ENCODE measurements around the gene C11orf91.
"Not testable (repeated sequence)": the region's sequence is repeated elsewhere in the genome, so short reads cannot be mapped to it uniquely, and the experiment has no call there.

The C11orf91 gene

GRCh38 chr11:33691066-33691864 lies 9.4 kb downstream of the C11orf91 start:
- Histone ChIP-seq H3K27me3 (ENCODE audit: control insufficient read depth, insufficient read depth, low read length) (no peaks in the 10 kb centered on the region), H3K36me3 (ENCODE audit: control insufficient read depth, insufficient read depth, low read length) (no peaks in the 10 kb centered on the region), H3K9ac (ENCODE audit: low read length) (peak overlapping the region; percentile 66), H3K9me3 (ENCODE audit: control insufficient read depth, low read length) (no peaks in the 10 kb centered on the region), H3K4me1 (ENCODE audit: control insufficient read depth, insufficient read depth, low read length) (peaks cover 72% of the 10 kb centered on the region), H3K4me3 (ENCODE audit: low read length) (no peak overlapping the region)

- Histone ChIP-seq H3K9me3 (ENCODE audit: control insufficient read depth, low read length) (no peaks in the 10 kb centered on the region), H3K4me1 (ENCODE audit: control insufficient read depth, insufficient read depth, low read length) (peaks cover 64% of the 10 kb centered on the region), H3K27me3 (ENCODE audit: control insufficient read depth, insufficient read depth, low read length) (no peaks in the 10 kb centered on the region), H3K9ac (ENCODE audit: low read length) (peak overlapping the region; percentile 66), H3K36me3 (ENCODE audit: control insufficient read depth, insufficient read depth, low read length) (no peaks in the 10 kb centered on the region), H3K4me3 (ENCODE audit: low read length) (no peak overlapping the region)
These were observed 10.1 kb downstream of the C11orf91 start for GRCh38 chr11:33690290-33691065.

- Histone ChIP-seq H3K9ac (ENCODE audit: low read length) (no peak overlapping the region), H3K9me3 (ENCODE audit: control insufficient read depth, low read length) (no peaks in the 10 kb centered on the region), H3K4me1 (ENCODE audit: control insufficient read depth, insufficient read depth, low read length) (peaks cover 55% of the 10 kb centered on the region), H3K27me3 (ENCODE audit: control insufficient read depth, insufficient read depth, low read length) (no peaks in the 10 kb centered on the region), H3K36me3 (ENCODE audit: control insufficient read depth, insufficient read depth, low read length) (no peaks in the 10 kb centered on the region), H3K4me3 (ENCODE audit: low read length) (no peak overlapping the region)
These were observed 11.1 kb downstream of the C11orf91 start for GRCh38 chr11:33689501-33689900.

GRCh38 chr11:33689085-33689484 lies 11.5 kb downstream of the C11orf91 start:
- no peak overlapping the region for H3K9ac ChIP-seq (ENCODE audit: low read length)
- H3K4me3 ChIP-seq (ENCODE audit: low read length) = no peak overlapping the region
- H3K27me3 ChIP-seq (ENCODE audit: control insufficient read depth, insufficient read depth, low read length) = no peaks in the 10 kb centered on the region
- H3K36me3 ChIP-seq (ENCODE audit: control insufficient read depth, insufficient read depth, low read length) = no peaks in the 10 kb centered on the region
- H3K4me1 ChIP-seq (ENCODE audit: control insufficient read depth, insufficient read depth, low read length) = peaks cover 51% of the 10 kb centered on the region
- H3K9me3 ChIP-seq (ENCODE audit: control insufficient read depth, low read length) = no peaks in the 10 kb centered on the region

GRCh38 chr11:33687733-33688479 lies 12.7 kb downstream of the C11orf91 start:
- Histone ChIP-seq H3K36me3 (ENCODE audit: control insufficient read depth, insufficient read depth, low read length) (no peaks in the 10 kb centered on the region), H3K4me3 (ENCODE audit: low read length) (no peak overlapping the region), H3K9me3 (ENCODE audit: control insufficient read depth, low read length) (no peaks in the 10 kb centered on the region), H3K9ac (ENCODE audit: low read length) (no peak overlapping the region), H3K4me1 (ENCODE audit: control insufficient read depth, insufficient read depth, low read length) (peaks cover 40% of the 10 kb centered on the region), H3K27me3 (ENCODE audit: control insufficient read depth, insufficient read depth, low read length) (no peaks in the 10 kb centered on the region)

GRCh38 chr11:33685082-33685481 lies 15.5 kb downstream of the C11orf91 start:
- Histone ChIP-seq H3K4me3 (ENCODE audit: low read length) (no peak overlapping the region), H3K27me3 (ENCODE audit: control insufficient read depth, insufficient read depth, low read length) (no peaks in the 10 kb centered on the region), H3K4me1 (ENCODE audit: control insufficient read depth, insufficient read depth, low read length) (peaks cover 18% of the 10 kb centered on the region), H3K9ac (ENCODE audit: low read length) (no peak overlapping the region), H3K9me3 (ENCODE audit: control insufficient read depth, low read length) (no peaks in the 10 kb centered on the region), H3K36me3 (ENCODE audit: control insufficient read depth, insufficient read depth, low read length) (no peaks in the 10 kb centered on the region)

- Histone ChIP-seq H3K27me3 (ENCODE audit: control insufficient read depth, insufficient read depth, low read length) (no peaks in the 10 kb centered on the region), H3K9ac (ENCODE audit: low read length) (no peak overlapping the region), H3K36me3 (ENCODE audit: control insufficient read depth, insufficient read depth, low read length) (no peaks in the 10 kb centered on the region), H3K4me3 (ENCODE audit: low read length) (no peak overlapping the region), H3K4me1 (ENCODE audit: control insufficient read depth, insufficient read depth, low read length) (peaks cover 8% of the 10 kb centered on the region), H3K9me3 (ENCODE audit: control insufficient read depth, low read length) (no peaks in the 10 kb centered on the region)
These were observed 16.5 kb downstream of the C11orf91 start for GRCh38 chr11:33684003-33684706.

- Histone ChIP-seq H3K9ac (ENCODE audit: low read length) (no peak overlapping the region), H3K27me3 (ENCODE audit: control insufficient read depth, insufficient read depth, low read length) (no peaks in the 10 kb centered on the region), H3K36me3 (ENCODE audit: control insufficient read depth, insufficient read depth, low read length) (no peaks in the 10 kb centered on the region), H3K9me3 (ENCODE audit: control insufficient read depth, low read length) (no peaks in the 10 kb centered on the region), H3K4me1 (ENCODE audit: control insufficient read depth, insufficient read depth, low read length) (peaks cover 6% of the 10 kb centered on the region), H3K4me3 (ENCODE audit: low read length) (no peak overlapping the region)
These were observed 18.2 kb downstream of the C11orf91 start for GRCh38 chr11:33682446-33682845.

- no peaks in the 10 kb centered on the region for H3K27me3 ChIP-seq (ENCODE audit: control insufficient read depth, insufficient read depth, low read length)
- H3K9ac ChIP-seq (ENCODE audit: low read length) = no peak overlapping the region
- peaks cover 6% of the 10 kb centered on the region for H3K4me1 ChIP-seq (ENCODE audit: control insufficient read depth, insufficient read depth, low read length)
- H3K9me3 ChIP-seq (ENCODE audit: control insufficient read depth, low read length) = no peaks in the 10 kb centered on the region
- H3K4me3 ChIP-seq (ENCODE audit: low read length) = no peak overlapping the region
- H3K36me3 ChIP-seq (ENCODE audit: control insufficient read depth, insufficient read depth, low read length) = no peaks in the 10 kb centered on the region
These were observed 18.6 kb downstream of the C11orf91 start for GRCh38 chr11:33682019-33682418.

GRCh38 chr11:33678616-33679015 lies 22.0 kb downstream of the C11orf91 start:
- H3K36me3 ChIP-seq (ENCODE audit: control insufficient read depth, insufficient read depth, low read length); H3K27me3 ChIP-seq (ENCODE audit: control insufficient read depth, insufficient read depth, low read length); H3K9ac ChIP-seq (ENCODE audit: low read length); H3K9me3 ChIP-seq (ENCODE audit: control insufficient read depth, low read length); H3K4me1 ChIP-seq (ENCODE audit: control insufficient read depth, insufficient read depth, low read length); H3K4me3 ChIP-seq (ENCODE audit: low read length): not testable (repeated sequence)

GRCh38 chr11:33674035-33674814 lies 26.4 kb downstream of the C11orf91 start:
- Histone ChIP-seq H3K4me3 (ENCODE audit: low read length) (no peak overlapping the region), H3K9me3 (ENCODE audit: control insufficient read depth, low read length) (no peaks in the 10 kb centered on the region), H3K36me3 (ENCODE audit: control insufficient read depth, insufficient read depth, low read length) (no peaks in the 10 kb centered on the region), H3K27me3 (ENCODE audit: control insufficient read depth, insufficient read depth, low read length) (no peaks in the 10 kb centered on the region), H3K4me1 (ENCODE audit: control insufficient read depth, insufficient read depth, low read length) (peaks cover 14% of the 10 kb centered on the region), H3K9ac (ENCODE audit: low read length) (no peak overlapping the region)

Data from mucosa of stomach (tissue), 1 donor.